Measurements from ENCODE around the gene CPNE1. TPM values are rescaled to one million over a fixed set of nuclear protein-coding genes. Genes with fewer than 3 reads are reported as not detected.

Gene CPNE1
- total RNA-seq, 1 donor: 92.0 TPM

DNA sequence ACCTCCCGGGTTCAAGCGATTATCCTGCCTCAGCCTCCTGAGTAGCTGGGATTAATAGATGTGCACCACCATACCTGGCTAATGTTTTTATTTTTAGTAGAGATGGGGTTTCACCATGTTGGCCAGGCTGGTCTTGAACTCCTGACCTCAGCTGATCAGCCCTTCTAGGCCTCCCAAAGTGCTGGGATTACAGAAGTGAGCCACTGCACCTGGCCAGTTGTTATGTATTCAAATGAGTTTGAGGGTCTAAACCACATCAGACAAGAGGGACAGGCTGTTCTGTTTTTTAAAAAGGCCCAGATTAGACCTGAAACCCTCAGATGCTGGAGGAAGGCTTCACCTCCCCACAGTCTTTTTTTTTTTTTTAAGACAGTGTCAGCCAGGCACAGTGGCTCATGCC, 53.2 kb downstream of the CPNE1 start:
- TF ChIP-seq, protein P1, sequence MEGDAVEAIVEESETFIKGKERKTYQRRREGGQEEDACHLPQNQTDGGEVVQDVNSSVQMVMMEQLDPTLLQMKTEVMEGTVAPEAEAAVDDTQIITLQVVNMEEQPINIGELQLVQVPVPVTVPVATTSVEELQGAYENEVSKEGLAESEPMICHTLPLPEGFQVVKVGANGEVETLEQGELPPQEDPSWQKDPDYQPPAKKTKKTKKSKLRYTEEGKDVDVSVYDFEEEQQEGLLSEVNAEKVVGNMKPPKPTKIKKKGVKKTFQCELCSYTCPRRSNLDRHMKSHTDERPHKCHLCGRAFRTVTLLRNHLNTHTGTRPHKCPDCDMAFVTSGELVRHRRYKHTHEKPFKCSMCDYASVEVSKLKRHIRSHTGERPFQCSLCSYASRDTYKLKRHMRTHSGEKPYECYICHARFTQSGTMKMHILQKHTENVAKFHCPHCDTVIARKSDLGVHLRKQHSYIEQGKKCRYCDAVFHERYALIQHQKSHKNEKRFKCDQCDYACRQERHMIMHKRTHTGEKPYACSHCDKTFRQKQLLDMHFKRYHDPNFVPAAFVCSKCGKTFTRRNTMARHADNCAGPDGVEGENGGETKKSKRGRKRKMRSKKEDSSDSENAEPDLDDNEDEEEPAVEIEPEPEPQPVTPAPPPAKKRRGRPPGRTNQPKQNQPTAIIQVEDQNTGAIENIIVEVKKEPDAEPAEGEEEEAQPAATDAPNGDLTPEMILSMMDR (IDR thresholded peaks at IDR 0.05; ENCODE audit: insufficient read depth, low read depth, low read length): no peak
- no peak for DNase-seq (ENCODE audit: low read depth)

DNA sequence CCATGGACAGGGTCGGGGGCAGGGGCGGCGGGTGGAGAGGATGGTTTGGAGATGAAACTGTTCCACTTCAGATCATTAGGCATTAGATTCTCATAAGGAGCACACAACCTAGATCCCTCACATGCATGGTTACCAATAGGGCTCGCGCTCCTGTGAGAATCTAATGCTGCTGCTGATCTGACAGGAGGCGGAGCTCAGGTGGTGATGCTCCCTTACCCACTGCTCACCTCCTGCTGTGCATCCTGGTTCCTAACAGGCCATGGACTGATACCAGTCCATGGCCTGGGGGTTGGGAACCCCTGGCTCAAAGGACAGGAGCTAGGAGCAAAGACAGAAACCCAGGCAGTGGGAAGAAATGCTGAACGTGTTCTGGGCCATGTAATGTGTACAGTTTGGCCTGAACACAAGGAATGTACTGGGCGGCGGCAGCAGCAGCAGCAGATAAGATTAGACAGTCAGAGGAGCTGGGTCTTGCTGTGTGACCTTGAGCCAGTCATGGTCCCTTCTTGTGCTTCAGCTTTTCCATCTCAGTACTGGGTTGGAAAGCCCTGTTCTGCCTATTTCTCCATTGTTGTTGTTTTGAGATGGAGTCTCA, 53.8 kb downstream of the CPNE1 start:
- DNase-seq (ENCODE audit: low read depth): peak; percentile 8
- TF ChIP-seq, protein P1 (IDR thresholded peaks at IDR 0.05; ENCODE audit: insufficient read depth, low read depth, low read length): no peak
- no peak overlapping the region for H3K4me3 ChIP-seq (ENCODE audit: low read depth, low read length)

More for the DNA sequence above, 53.2 kb downstream of the CPNE1 start:
- no peak overlapping the region for H3K4me3 ChIP-seq (ENCODE audit: low read depth, low read length)

DNA sequence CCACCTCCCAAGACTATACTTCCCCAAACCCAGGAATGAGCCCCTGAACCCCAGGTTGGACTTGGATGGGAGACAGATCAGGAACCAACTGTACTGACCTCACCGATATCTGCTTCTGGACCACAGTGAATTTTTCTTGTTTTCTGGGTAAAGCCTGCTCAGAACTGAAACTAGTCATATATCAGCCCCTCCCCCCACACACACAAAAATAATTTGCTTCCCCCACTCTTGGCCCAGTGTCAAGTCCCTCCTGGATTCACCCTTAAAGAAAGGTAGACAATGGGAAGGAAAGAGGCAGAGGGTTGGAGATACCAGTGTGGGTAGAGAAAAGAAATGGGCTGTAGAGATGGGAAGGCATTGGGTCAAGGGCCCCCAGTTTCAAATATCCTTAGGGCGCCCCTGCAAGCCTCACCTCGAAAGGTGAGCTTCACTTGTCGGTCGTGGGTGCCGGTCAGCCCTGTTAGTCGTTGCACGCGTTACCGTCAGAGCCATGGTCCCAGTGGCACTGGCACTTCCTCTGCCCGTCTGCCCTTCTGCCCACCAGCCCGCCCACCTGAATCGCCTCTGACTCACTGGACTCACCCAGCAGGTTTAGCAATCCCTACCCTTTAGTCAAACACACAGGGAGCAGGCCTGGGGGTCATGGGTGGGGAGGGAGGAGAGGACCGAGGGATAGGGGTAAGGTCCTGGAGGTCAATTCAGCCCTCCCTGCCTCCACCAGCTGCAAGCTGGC, 57.5 kb downstream of the CPNE1 start:
- H3K4me3 ChIP-seq (ENCODE audit: low read depth, low read length): no peak overlapping the region
- TF ChIP-seq, protein P1 (IDR thresholded peaks at IDR 0.05; ENCODE audit: insufficient read depth, low read depth, low read length): no peak
- DNase-seq (ENCODE audit: low read depth): no peak

DNA sequence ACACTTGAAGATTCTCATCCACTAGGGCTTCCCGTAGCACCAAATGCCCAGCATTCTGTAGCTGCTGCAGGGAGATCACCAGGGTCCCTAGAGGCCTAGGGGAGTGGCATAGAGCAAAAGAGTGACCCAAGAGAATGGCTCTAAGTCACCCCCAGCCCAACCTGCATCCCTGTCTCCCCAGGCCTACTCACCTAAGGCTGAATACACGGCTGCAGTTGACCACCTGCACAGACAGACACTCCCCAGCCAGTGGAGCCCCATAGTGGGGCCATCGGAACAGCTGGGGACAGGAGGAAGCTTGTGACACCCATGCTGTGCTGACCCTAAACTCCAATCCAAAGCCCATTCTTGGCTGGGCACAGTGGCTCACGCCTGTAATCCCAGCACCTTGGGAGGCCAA, 58.6 kb downstream of the CPNE1 start:
- no peak overlapping the region for H3K4me3 ChIP-seq (ENCODE audit: low read depth, low read length)
- no peak for DNase-seq (ENCODE audit: low read depth)
- TF ChIP-seq, protein P1 (IDR thresholded peaks at IDR 0.05; ENCODE audit: insufficient read depth, low read depth, low read length): no peak

DNA sequence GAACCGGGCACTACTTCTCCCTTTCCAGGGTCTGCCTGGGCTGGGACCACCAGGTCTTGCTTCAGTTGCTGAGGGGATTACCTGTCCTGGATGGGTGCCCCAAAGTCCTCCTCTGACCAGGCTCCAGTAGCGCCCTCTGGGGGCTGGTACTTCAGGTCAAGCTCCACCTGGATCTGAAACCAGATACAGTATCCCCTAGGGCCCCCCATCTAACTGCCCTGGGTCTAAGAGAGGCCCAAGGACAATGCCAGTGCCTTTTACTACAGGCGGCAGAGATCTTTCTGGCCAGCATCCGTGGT, 60.3 kb downstream of the CPNE1 start:
- TF ChIP-seq, protein P1 (IDR thresholded peaks at IDR 0.05; ENCODE audit: insufficient read depth, low read depth, low read length): peak; percentile 41
- peak; percentile 6 for DNase-seq (ENCODE audit: low read depth)
- H3K4me3 ChIP-seq (ENCODE audit: low read depth, low read length): no peak overlapping the region

DNA sequence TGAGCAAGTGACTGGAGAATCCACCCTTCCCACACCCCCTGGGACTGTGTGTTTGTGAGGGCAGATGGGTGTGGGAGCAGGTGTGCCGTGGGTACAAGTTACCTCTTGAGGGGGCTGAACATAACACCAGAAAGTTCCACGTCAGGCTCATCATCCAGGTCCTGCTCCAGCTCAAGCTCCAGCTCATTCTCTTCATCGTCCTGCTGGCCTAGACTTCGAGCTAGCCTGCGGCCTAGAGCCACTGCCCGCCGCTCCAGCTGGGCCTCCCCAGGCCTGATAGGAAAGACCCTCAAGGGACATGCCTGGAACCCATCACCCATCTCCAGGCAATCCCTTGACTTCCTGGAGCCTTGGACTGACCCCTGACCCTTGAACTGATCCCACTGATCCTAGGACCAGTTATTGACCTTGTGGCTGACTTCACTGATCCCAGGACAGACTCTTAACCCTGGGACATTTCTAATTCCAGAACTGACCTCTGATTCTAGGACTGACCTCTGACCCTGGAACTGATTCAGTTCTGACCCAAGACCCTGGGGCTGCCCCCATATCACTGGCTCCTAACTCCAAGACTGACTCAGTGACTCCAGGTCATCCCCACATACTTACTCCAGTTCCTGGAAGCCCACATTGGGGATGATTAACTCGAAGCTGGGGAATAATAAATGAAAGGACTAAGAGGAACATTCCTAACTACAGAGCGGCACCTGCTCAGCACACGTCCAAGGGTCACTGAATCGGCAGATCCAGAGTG, 60.8 kb downstream of the CPNE1 start:
- TF ChIP-seq, protein P1 (IDR thresholded peaks at IDR 0.05; ENCODE audit: insufficient read depth, low read depth, low read length): no peak
- DNase-seq (ENCODE audit: low read depth): no peak
- no peak overlapping the region for H3K4me3 ChIP-seq (ENCODE audit: low read depth, low read length)

Data from fibroblast of villous mesenchyme (primary cell).